ENCODE results near the gene PPM1B.

GRCh38 chr2:44187251-44187650 is 18.6 kb downstream of the PPM1B start:
- TF ChIP-seq TAF1 (IDR thresholded peaks at IDR 0.05; ENCODE audit: control insufficient read depth, extremely low read depth, insufficient read depth, low read length, severe bottlenecking) = no peak
- no peak for TF ChIP-seq HNRNPK (IDR thresholded peaks at IDR 0.05; ENCODE audit: low read depth, low read length, poor library complexity, severe bottlenecking)
- no peak for TF ChIP-seq MITF (IDR thresholded peaks at IDR 0.05)

Data from K562 (cell line).